ACC112 (cell line): ENCODE data around the gene ZNF32.
"Not testable (repeated sequence)": the region's sequence is repeated elsewhere in the genome, so short reads cannot be mapped to it uniquely, and the experiment has no call there.

Experiments used
- H2AFZ ChIP-seq: fragments of 200-600 bp; sonication (generic); one replicate; pipeline ENCODE4 v1.6.0; 2017; ENCODE audit warnings: antibody characterized with exemption, low read length; ENCODE audit not compliant: unreplicated experiment
- H3K27ac ChIP-seq: fragments of 200-600 bp; sonication (generic); 2 replicates; pipeline ENCODE4 v1.5.1; 2014; ENCODE audit warnings: low read depth, mild to moderate bottlenecking, antibody characterized with exemption, low read length, moderate library complexity
- H3K27me3 ChIP-seq: fragments of 200-600 bp; sonication (generic); 2 replicates; pipeline ENCODE4 v1.6.1; 2014; ENCODE audit warnings: mild to moderate bottlenecking, antibody characterized with exemption, low read length, moderate library complexity, mixed read lengths; ENCODE audit not compliant: insufficient read depth
- H3K36me3 ChIP-seq: fragments of 200-600 bp; sonication (generic); 2 replicates; pipeline ENCODE4 v1.6.1; 2016; ENCODE audit warnings: mild to moderate bottlenecking, antibody characterized with exemption, low read length, moderate library complexity, mixed read lengths; ENCODE audit not compliant: insufficient read depth
- H3K4me1 ChIP-seq: fragments of 200-600 bp; sonication (generic); one replicate; pipeline ENCODE4 v1.6.1; 2016; ENCODE audit warnings: low read length, mixed read lengths; ENCODE audit not compliant: insufficient read depth, unreplicated experiment, control insufficient read depth
- H3K4me3 ChIP-seq: fragments of 200-600 bp; sonication (generic); 2 replicates; pipeline ENCODE4 v1.5.1; 2014; ENCODE audit warnings: mild to moderate bottlenecking, low read depth, low read length
- H3K79me2 ChIP-seq: fragments of 200-600 bp; sonication (generic); one replicate; pipeline ENCODE4 v1.6.0; 2016; ENCODE audit warnings: low read length; ENCODE audit not compliant: control insufficient read depth, unreplicated experiment, insufficient read depth

The ZNF32 gene

DNA sequence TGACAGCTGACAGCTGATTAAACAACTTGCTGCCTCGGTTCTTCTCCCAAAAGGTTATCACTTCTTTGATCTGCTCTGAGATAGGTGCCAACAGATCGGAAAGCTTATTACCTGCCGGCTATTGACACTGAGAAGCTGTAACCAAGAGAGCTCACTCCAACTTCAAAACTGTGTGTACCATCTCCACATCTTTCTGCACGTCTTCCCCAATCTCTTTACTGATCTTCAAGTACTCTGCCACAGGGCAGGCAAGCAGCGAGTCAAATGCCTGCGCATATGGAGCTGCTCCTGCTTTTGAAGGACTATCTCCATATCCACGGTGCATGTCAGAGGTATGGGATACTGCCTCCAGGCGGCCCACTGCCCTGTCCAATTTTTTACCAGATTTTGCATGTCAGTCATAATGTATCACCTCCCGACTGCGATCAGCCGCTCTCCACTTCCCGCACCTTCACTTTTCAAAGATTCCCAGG is 42.8 kb downstream of the ZNF32 start:
- Histone ChIP-seq H3K4me3 (peak overlapping the region; percentile 91), H2AFZ (peak overlapping the region; percentile 50), H3K79me2 (peaks cover 6% of the 10 kb centered on the region), H3K4me1 (peaks cover 16% of the 10 kb centered on the region), H3K36me3 (peaks cover 4% of the 10 kb centered on the region; the same call in 1 of the 2 replicates), H3K27ac (no peak overlapping the region), H3K27me3 (no peaks in the 10 kb centered on the region)

- not testable (repeated sequence) for H3K27ac ChIP-seq, H3K4me3 ChIP-seq, H3K36me3 ChIP-seq, H3K79me2 ChIP-seq, H3K27me3 ChIP-seq, H3K4me1 ChIP-seq, H2AFZ ChIP-seq
Observed at GRCh38 chr10:43601576-43601975, 47.1 kb downstream of the ZNF32 start.

- H3K4me1 ChIP-seq, result peaks cover 16% of the 10 kb centered on the region
- no peak overlapping the region for H3K4me3 ChIP-seq
- H3K27ac ChIP-seq, result no peak overlapping the region
- H3K79me2 ChIP-seq, result no peaks in the 10 kb centered on the region
- no peaks in the 10 kb centered on the region for H3K27me3 ChIP-seq
- H3K36me3 ChIP-seq, result no peaks in the 10 kb centered on the region
- H2AFZ ChIP-seq, result no peak overlapping the region
Observed at GRCh38 chr10:43599333-43599732, 49.3 kb downstream of the ZNF32 start.

DNA sequence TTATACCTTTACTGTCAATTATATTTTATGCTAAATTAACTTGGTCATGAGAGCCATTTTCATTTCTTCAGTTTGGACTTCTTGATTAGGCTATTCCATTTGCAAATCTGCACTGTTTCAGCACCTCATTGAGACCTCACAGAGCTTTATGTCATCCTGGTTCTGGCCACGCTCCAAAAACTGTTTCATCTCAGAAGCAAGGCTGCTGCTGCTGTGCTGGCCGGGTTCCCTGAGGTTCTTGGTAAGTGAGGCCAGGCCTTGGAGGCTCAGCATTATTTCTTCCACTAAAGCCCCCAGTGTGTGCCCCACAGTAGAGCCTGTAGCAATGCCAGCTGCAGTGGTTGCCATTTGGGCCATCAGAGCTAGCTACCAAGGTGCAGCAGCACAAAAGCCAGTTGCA is 50.2 kb downstream of the ZNF32 start:
- Histone ChIP-seq H3K4me1 (peaks cover 16% of the 10 kb centered on the region), H3K27ac (no peak overlapping the region), H3K36me3 (no peaks in the 10 kb centered on the region), H3K79me2 (no peaks in the 10 kb centered on the region), H3K27me3 (no peaks in the 10 kb centered on the region), H2AFZ (no peak overlapping the region), H3K4me3 (no peak overlapping the region)

DNA sequence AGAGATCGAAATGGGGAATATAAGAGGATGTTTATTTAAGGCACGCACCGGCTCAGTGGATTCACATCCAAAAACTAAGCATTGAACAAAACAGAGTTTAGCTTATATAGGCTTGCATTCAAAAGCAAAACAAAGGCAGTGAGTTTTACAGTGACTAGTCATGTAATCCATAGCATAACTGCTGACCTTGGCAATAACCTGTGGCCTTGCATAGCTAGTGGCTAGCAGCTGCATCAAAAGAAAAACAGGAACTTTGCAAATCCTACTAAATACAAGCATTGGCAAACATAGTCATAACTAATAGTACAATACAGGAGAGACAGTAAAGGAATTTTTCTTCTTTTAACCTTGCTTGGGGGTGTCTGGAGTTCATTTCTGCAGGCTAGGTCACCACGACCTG is 52.1 kb downstream of the ZNF32 start:
- Histone ChIP-seq H3K4me1 (peaks cover 16% of the 10 kb centered on the region), H3K79me2 (no peaks in the 10 kb centered on the region), H3K27me3 (no peaks in the 10 kb centered on the region; the same call in 1 of the 2 replicates), H3K36me3 (no peaks in the 10 kb centered on the region), H3K4me3 (no peak overlapping the region), H2AFZ (peak overlapping the region; percentile 45), H3K27ac (no peak overlapping the region)

DNA sequence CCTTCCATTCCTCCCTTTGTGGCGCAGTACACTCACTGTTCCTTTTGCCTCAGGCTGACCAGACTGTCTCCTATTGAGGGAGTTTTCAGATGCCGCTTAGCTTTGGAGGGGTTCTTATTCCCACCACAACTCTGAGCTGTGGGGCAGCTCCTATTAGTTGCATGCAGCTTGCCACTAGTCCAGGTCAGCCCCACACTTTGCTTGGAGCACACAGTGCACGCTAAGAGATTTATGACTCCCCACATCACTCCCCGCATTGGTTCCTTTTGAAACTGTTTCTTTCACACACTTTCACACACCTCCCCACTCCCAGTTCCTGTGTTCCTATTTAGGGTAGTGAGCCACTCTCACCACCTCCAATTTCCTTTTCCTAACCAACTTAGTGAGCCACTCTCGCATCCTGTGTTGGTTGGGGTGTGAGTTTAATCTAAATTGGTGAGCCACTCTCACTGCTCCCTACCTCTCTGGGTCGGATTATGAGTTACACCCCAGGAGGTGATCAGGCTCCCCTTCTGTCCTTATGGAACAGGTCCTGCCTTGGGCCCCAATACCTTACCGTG is 52.9 kb downstream of the ZNF32 start:
- Histone ChIP-seq H3K79me2 (no peaks in the 10 kb centered on the region), H3K4me3 (peak overlapping the region; percentile 70), H3K4me1 (peaks cover 16% of the 10 kb centered on the region), H3K27ac (no peak overlapping the region), H3K27me3 (peaks cover 7% of the 10 kb centered on the region; the same call in 1 of the 2 replicates), H2AFZ (peak overlapping the region; percentile 45), H3K36me3 (no peaks in the 10 kb centered on the region)

DNA sequence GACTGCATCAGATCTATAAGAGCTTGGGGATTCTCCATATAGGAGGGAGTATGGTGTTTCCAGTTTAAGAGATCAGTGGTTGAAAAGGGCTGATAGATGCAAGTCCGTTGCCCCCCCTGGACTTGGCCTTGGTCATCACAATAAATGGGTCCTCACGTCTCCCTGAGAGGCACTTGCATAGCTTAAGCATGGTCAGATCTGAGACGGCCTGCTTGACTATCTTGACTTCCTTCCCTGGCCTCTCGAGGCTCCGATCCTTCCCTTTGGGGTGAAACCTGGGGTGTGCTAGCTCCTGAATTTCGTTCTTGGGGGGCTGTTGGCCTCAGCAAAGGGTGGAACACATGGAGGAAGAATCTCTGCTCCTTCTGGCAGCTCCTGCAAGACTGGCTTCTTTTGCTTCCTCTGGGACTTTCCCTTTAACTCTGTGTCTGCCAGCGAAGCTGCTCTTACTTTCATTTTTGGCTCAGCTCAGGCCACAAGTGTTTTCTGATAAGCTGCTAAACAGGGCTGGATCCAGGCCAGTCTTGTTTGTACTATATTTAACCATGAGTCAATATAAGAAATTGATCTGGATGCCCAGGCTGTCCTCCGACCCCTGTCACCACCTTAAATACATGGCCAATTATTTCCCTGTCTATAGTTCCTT is 53.6 kb downstream of the ZNF32 start:
- Histone ChIP-seq H2AFZ (peak overlapping the region; percentile 93), H3K4me1 (peaks cover 16% of the 10 kb centered on the region), H3K27ac (no peak overlapping the region), H3K4me3 (peak overlapping the region; percentile 70), H3K36me3 (no peaks in the 10 kb centered on the region), H3K27me3 (peaks cover 8% of the 10 kb centered on the region; the same call in 1 of the 2 replicates), H3K79me2 (no peaks in the 10 kb centered on the region)
